ENCODE data around the gene LRRC41. TPM values are rescaled to one million over a fixed set of nuclear protein-coding genes. Genes with fewer than 3 reads are reported as not detected.
"Not testable (repeated sequence)": the region's sequence is repeated elsewhere in the genome, so short reads cannot be mapped to it uniquely, and the experiment has no call there.

The LRRC41 gene
- total RNA-seq, 1 experiment from 2014 or later: 47.5 TPM

DNA sequence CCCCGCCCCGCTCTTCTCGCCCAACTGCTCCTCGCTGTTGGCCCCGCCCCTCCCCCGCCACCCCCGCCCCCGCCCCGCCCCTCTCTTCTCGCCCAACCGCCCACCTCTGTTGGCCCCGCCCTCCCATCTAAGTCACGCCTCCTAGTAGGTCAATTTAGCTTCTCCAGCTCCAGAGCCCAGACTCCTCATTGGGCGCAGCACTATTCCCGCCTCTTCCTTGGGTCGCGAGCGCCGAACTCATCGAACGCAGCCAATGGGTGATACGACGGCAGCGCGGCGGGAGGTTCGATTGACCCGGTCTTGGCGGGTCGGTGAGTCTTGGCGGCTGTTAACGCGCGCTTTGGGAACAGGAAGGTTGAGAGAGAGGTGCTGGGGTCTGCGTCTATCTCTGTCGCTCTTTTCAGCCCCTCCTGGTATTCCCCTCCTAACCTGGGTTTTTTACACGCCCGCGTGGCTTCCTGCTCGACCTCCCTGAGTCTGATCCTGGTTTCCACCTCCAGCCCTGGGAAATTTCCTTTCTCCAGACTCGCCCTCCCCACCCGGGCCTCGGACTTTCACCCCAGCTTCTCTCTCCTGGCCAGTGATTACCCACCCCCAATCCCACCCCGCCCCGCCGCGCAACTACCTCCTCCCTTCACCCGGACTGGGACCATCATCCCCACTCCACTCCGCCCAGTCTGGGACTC lies 55.8 kb downstream of the LRRC41 start, which contains the start of gene RAD54L:
TSS of gene RAD54L (plus strand) at position 328 of the 686 bp plus-strand sequence. CDS start 643 bp downstream, outside the sequence.
- peak within 1 kb of the TSS; percentile 81 for H3K27ac Mint-ChIP-seq (ENCODE audit: unreplicated experiment)
- peaks cover 25% of the 10 kb centered on the region for H3K36me3 Mint-ChIP-seq (ENCODE audit: insufficient read depth, unreplicated experiment)
- peaks cover 15% of the 10 kb centered on the region for H3K4me1 Mint-ChIP-seq (ENCODE audit: low read depth, unreplicated experiment)
- TF ChIP-seq, protein P1, sequence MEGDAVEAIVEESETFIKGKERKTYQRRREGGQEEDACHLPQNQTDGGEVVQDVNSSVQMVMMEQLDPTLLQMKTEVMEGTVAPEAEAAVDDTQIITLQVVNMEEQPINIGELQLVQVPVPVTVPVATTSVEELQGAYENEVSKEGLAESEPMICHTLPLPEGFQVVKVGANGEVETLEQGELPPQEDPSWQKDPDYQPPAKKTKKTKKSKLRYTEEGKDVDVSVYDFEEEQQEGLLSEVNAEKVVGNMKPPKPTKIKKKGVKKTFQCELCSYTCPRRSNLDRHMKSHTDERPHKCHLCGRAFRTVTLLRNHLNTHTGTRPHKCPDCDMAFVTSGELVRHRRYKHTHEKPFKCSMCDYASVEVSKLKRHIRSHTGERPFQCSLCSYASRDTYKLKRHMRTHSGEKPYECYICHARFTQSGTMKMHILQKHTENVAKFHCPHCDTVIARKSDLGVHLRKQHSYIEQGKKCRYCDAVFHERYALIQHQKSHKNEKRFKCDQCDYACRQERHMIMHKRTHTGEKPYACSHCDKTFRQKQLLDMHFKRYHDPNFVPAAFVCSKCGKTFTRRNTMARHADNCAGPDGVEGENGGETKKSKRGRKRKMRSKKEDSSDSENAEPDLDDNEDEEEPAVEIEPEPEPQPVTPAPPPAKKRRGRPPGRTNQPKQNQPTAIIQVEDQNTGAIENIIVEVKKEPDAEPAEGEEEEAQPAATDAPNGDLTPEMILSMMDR (IDR thresholded peaks at IDR 0.05; ENCODE audit: unreplicated experiment): no peak
- H3K4me3 Mint-ChIP-seq (ENCODE audit: low read depth, unreplicated experiment): peak within 1 kb of the TSS; percentile 94
- BruUV-seq (replicated peaks): no TSS peak
- CTCF ChIA-PET: interaction anchor here (0.5 to 1.5 kb wide), 10 partner anchors 12 to 1189 kb away, joined by 3 to 8 read pairs (median 4); partner anchors contain the start of gene POMGNT1
- intact Hi-C loops (cut with micrococcal nuclease; ENCODE audit: unreplicated experiment): loop anchor here (2.0 kb wide), 1 partner anchor 101 kb away; no protein-coding TSS in a partner anchor
- peak; percentile 97 for DNase-seq
- H3K9me3 Mint-ChIP-seq (ENCODE audit: low read depth, unreplicated experiment): no peaks in the 10 kb centered on the region
- H3K27me3 Mint-ChIP-seq (ENCODE audit: unreplicated experiment): no peaks in the 10 kb centered on the region

DNA sequence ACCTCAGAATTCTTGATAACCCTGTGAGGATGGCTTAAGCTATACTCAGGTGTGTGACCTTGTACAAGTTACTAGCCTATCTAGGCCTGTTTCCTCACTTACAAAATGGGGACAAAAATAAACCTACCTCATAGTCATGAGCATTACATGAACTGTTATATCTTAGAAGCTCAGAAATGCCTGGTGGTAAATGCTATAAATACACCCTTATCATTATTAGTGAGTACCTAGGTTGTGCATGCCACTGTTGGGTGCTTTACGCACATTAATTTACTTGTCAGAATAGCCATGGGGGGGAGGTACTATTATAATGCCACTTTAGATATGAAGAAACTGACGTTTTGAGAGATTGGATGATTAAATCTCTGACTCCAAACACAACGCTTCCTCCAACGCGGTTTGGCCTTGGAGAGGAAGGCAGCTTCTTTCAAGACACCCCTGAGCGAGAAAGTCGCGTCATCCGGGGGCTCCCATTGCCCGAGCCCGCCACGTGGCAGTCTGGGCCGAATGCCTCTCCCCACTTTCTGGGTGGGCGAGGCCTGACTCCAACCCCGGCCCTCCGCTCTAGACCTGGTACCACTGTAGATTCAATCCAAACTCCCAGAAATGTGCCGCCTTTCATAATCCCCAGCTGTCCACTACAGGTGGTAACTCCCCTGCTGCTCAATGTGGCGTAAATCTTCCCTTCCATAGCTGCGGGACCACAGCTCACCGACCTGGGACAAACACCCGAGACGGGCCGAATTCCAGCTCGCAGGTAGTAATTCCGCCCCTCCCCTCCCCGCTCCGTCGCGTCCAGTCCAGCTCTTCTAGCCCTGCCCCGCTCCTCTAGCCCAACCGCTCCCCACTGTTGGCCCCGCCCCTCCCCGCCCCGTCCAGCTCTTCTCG lies 56.6 kb downstream of the LRRC41 start:
- BruUV-seq (replicated peaks): TSS peak; percentile 95
- CTCF ChIA-PET: interaction anchor here (0.5 to 1.5 kb wide), 9 partner anchors 13 to 1189 kb away, joined by 3 to 8 read pairs (median 5); partner anchors contain the start of gene POMGNT1
- H3K4me3 Mint-ChIP-seq (ENCODE audit: low read depth, unreplicated experiment): peak overlapping the region; percentile 94
- DNase-seq: no peak
- intact Hi-C loops (cut with micrococcal nuclease; ENCODE audit: unreplicated experiment): loop anchor here (2.0 kb wide), 1 partner anchor 102 kb away; no protein-coding TSS in a partner anchor
- peaks cover 18% of the 10 kb centered on the region for H3K36me3 Mint-ChIP-seq (ENCODE audit: insufficient read depth, unreplicated experiment)
- TF ChIP-seq, protein P1 (IDR thresholded peaks at IDR 0.05; ENCODE audit: unreplicated experiment): no peak
- H3K9me3 Mint-ChIP-seq (ENCODE audit: low read depth, unreplicated experiment): no peaks in the 10 kb centered on the region
- peaks cover 15% of the 10 kb centered on the region for H3K4me1 Mint-ChIP-seq (ENCODE audit: low read depth, unreplicated experiment)
- no peaks in the 10 kb centered on the region for H3K27me3 Mint-ChIP-seq (ENCODE audit: unreplicated experiment)
- H3K27ac Mint-ChIP-seq (ENCODE audit: unreplicated experiment): peak overlapping the region; percentile 81

DNA sequence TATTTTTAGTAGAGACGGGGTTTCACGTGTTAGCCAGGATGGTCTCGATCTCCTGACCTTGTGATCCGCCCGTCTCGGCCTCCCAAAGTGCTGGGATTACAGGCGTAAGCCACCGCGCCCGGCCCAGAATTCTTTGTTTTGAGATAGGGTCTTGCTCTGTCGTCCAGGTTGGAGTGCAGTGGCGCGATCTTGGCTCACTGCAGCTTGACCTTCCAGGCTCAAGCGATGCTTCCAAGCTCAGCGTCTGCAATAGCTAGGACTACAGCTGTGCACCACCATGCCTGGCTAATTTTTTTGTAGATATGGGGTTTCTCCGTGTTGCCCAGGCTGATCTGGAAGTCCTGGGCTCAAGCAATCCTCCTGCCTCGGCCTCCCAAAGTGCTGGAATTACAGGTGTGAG lies 57.3 kb downstream of the LRRC41 start:
- not testable (repeated sequence) for BruUV-seq (replicated peaks); H3K9me3 Mint-ChIP-seq (ENCODE audit: low read depth, unreplicated experiment); H3K27ac Mint-ChIP-seq (ENCODE audit: unreplicated experiment); DNase-seq; H3K27me3 Mint-ChIP-seq (ENCODE audit: unreplicated experiment)
- H3K4me3 Mint-ChIP-seq (ENCODE audit: low read depth, unreplicated experiment): peak overlapping the region; percentile 94
- peaks cover 18% of the 10 kb centered on the region for H3K36me3 Mint-ChIP-seq (ENCODE audit: insufficient read depth, unreplicated experiment)
- CTCF ChIA-PET: interaction anchor here (1.2 to 1.5 kb wide), 2 partner anchors 22 to 63 kb away, joined by 6 to 8 read pairs; no protein-coding TSS in a partner anchor
- H3K4me1 Mint-ChIP-seq (ENCODE audit: low read depth, unreplicated experiment): peaks cover 15% of the 10 kb centered on the region
- intact Hi-C loops (cut with micrococcal nuclease; ENCODE audit: unreplicated experiment): loop anchor here (2.0 kb wide), 1 partner anchor 103 kb away; no protein-coding TSS in a partner anchor

GRCh38 chr1:46244656-46245371 lies 58.6 kb downstream of the LRRC41 start:
- intact Hi-C loops (cut with micrococcal nuclease; ENCODE audit: unreplicated experiment): no loop called here
- no peaks in the 10 kb centered on the region for H3K27me3 Mint-ChIP-seq (ENCODE audit: unreplicated experiment)
- H3K9me3 Mint-ChIP-seq (ENCODE audit: low read depth, unreplicated experiment): no peaks in the 10 kb centered on the region
- H3K27ac Mint-ChIP-seq (ENCODE audit: unreplicated experiment): no peak overlapping the region
- no TSS peak for BruUV-seq (replicated peaks)
- H3K36me3 Mint-ChIP-seq (ENCODE audit: insufficient read depth, unreplicated experiment): peaks cover 18% of the 10 kb centered on the region
- no peak overlapping the region for H3K4me3 Mint-ChIP-seq (ENCODE audit: low read depth, unreplicated experiment)
- CTCF ChIA-PET: interaction anchor here (0.5 to 2.0 kb wide), 8 partner anchors 10 to 116 kb away, joined by 3 to 14 read pairs (median 4); no protein-coding TSS in a partner anchor
- TF ChIP-seq, protein P1 (IDR thresholded peaks at IDR 0.05; ENCODE audit: unreplicated experiment): peak; percentile 38
- DNase-seq: peak; percentile 4
- peaks cover 15% of the 10 kb centered on the region for H3K4me1 Mint-ChIP-seq (ENCODE audit: low read depth, unreplicated experiment)

DNA sequence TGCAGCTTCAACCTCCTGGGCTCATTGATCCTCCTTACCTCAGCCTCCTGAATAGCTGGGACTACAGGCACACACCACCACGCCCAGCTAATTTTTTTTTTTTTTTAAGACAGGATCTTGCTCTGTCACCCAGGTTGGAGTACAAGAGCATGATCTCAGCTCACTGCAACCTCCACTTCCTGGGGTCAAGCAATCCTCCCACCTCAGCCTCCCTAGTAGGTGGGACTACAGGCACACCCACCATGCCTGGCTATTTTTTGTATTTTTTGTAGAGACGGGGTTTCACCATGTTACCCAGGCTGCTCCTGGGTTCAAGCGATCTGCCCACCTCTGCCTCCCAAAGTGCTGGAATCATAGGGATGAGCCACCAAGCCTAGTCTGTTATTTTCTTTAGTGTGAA lies 59.6 kb downstream of the LRRC41 start:
- CTCF ChIA-PET: interaction anchor here (0.6 to 2.0 kb wide), 4 partner anchors 9 to 265 kb away, joined by 3 to 13 read pairs (median 4); no protein-coding TSS in a partner anchor
- H3K9me3 Mint-ChIP-seq (ENCODE audit: low read depth, unreplicated experiment); H3K27ac Mint-ChIP-seq (ENCODE audit: unreplicated experiment); H3K4me1 Mint-ChIP-seq (ENCODE audit: low read depth, unreplicated experiment); BruUV-seq (replicated peaks); DNase-seq; H3K4me3 Mint-ChIP-seq (ENCODE audit: low read depth, unreplicated experiment); intact Hi-C loops (cut with micrococcal nuclease; ENCODE audit: unreplicated experiment); H3K27me3 Mint-ChIP-seq (ENCODE audit: unreplicated experiment): not testable (repeated sequence)
- peaks cover 18% of the 10 kb centered on the region for H3K36me3 Mint-ChIP-seq (ENCODE audit: insufficient read depth, unreplicated experiment)

Measured in Calu3 (cell line).